GM12878 (cell line): Measurements from ENCODE around the gene PRCP. TPM values are rescaled to one million over a fixed set of nuclear protein-coding genes. Genes with fewer than 3 reads are reported as not detected.

Source experiments
- KLF5 ChIP-seq: fragments of 450-650 bp; IDR thresholded peaks from 2 replicates; pipeline ENCODE4 v1.6.1; 2014; ENCODE audit warnings: mild to moderate bottlenecking; ENCODE audit not compliant: partially characterized antibody
- MTA2 ChIP-seq: fragments of 450-650 bp; IDR thresholded peaks from 2 replicates; pipeline ENCODE4 v1.6.1; 2016; ENCODE audit warnings: low read depth, mild to moderate bottlenecking, moderate library complexity
- RBBP5 ChIP-seq: fragments of 200-600 bp; sonication (generic); conservative IDR thresholded peaks from 2 replicates; pipeline ENCODE4 v1.6.1; 2016
- USF1 ChIP-seq: IDR thresholded peaks from 2 replicates; pipeline ENCODE4 v1.6.1; 2011; ENCODE audit warnings: borderline replicate concordance, low read depth, mild to moderate bottlenecking, moderate library complexity, mixed read lengths, low read length; ENCODE audit not compliant: insufficient read depth; ENCODE audit errors: extremely low read length
- polyA plus RNA-seq, 11 experiments: library from polyadenylated mRNA; depleted of rRNA in 4 of 11; unstranded in 6 of 11; stranded (reverse) in 5 of 11; fragments of >200 nt; fragmentation: Nextera tagmentation in 4 of 11; fragmentation: Illumina TruSeq in 1 of 11; extraction: Ambion mirVana in 4 of 11; extraction: Trizol in 1 of 11; gene quantifications; 1 replicate in 1 of 11; 2 replicates in 10 of 11; pipeline versions ENCODE4 v1.2.1 to v1.2.3, GENCODE V29; 2011 to 2016; ENCODE audit warnings: inconsistent platforms in 2 of 11, missing spikeins in 2 of 11, low read depth in 1 of 11
- total RNA-seq, 4 experiments: library from RNA; depleted of rRNA in 3 of 4; stranded (reverse); fragments of >200 nt in 3 of 4; fragmentation: Illumina TruSeq in 1 of 4; extraction: Trizol in 1 of 4; gene quantifications; 2 replicates each; pipeline versions ENCODE4 v1.2.1 to v1.2.3, GENCODE V29; 2013 to 2021
- TF ChIP-seq, protein P1 (sequence below): fragments of 450-650 bp; IDR thresholded peaks from 2 replicates; pipeline ENCODE4 v1.6.1; 2017; ENCODE audit warnings: antibody characterized with exemption, mild to moderate bottlenecking, moderate library complexity
- TF ChIP-seq, protein P2 (sequence below): fragments of 450-650 bp; formaldehyde crosslinking; IDR thresholded peaks from 2 replicates; pipeline ENCODE4 v1.4.0; 2022; ENCODE audit warnings: mild to moderate bottlenecking, moderate library complexity
- TF ChIP-seq, protein P3 (sequence below): fragments of 150-350 bp; IDR thresholded peaks from 2 replicates; pipeline ENCODE4 v1.6.1; 2014; ENCODE audit warnings: mild to moderate bottlenecking, low read depth, low read length
- TF ChIP-seq, protein P4 (sequence below): fragments of 450-650 bp; IDR thresholded peaks from 2 replicates; pipeline ENCODE4 v1.6.1; 2017; ENCODE audit warnings: mild to moderate bottlenecking, low read depth, inconsistent platforms; ENCODE audit not compliant: poor library complexity, severe bottlenecking
- TF ChIP-seq, protein P5 (sequence below): fragments of 450-650 bp; IDR thresholded peaks from 2 replicates; pipeline ENCODE4 v1.6.1; 2018; ENCODE audit warnings: mild to moderate bottlenecking, low read depth, moderate library complexity; ENCODE audit not compliant: partially characterized antibody

The PRCP gene
- total and polyA plus RNA-seq, 10 of the 15 experiments (the other 5 are each of a cell fraction or from before 2014, with no cell fraction given): 14.9 to 43.6 (median 20.0) TPM

DNA sequence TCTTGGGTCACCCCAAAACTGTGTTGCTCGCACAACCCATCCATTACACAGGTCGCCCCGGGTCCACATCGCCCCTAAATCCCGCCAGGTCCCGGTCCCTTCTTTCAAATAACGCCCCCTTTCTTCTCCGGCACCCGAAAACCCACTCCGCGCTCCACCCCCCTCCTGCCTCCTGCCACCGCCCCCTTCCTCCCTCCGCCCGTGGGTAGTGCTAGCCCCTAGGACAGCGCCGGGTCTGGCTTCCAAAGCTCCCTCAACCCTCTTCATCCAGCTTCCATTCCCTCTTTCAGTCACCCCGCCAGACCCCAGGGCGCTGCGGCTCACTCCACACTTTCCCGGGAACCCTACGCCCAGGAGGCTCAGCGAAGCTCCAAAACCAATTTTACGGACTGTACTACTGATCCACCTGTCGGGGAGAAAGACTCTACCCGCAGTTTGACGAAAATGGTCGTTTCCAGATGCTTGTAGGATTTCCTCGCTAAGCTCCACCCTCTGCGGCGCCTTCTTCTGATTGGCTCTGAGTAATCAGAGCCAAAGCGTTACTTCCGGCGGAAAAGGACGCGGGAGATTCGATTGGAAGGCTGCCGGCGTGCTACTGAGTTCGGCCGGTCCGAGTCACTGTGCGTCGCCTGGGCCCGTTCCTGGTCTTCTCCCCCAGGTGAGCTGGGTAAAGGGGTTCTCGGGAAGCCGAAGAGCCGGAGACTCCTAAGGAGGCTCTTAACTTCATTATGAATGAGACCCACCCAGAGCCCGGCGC lies 1.1 kb upstream of the PRCP start, which contains the start of gene DDIAS (continued):
- TF ChIP-seq, protein P1, sequence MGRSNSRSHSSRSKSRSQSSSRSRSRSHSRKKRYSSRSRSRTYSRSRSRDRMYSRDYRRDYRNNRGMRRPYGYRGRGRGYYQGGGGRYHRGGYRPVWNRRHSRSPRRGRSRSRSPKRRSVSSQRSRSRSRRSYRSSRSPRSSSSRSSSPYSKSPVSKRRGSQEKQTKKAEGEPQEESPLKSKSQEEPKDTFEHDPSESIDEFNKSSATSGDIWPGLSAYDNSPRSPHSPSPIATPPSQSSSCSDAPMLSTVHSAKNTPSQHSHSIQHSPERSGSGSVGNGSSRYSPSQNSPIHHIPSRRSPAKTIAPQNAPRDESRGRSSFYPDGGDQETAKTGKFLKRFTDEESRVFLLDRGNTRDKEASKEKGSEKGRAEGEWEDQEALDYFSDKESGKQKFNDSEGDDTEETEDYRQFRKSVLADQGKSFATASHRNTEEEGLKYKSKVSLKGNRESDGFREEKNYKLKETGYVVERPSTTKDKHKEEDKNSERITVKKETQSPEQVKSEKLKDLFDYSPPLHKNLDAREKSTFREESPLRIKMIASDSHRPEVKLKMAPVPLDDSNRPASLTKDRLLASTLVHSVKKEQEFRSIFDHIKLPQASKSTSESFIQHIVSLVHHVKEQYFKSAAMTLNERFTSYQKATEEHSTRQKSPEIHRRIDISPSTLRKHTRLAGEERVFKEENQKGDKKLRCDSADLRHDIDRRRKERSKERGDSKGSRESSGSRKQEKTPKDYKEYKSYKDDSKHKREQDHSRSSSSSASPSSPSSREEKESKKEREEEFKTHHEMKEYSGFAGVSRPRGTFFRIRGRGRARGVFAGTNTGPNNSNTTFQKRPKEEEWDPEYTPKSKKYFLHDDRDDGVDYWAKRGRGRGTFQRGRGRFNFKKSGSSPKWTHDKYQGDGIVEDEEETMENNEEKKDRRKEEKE: peak; percentile 89
- TF ChIP-seq, protein P2, sequence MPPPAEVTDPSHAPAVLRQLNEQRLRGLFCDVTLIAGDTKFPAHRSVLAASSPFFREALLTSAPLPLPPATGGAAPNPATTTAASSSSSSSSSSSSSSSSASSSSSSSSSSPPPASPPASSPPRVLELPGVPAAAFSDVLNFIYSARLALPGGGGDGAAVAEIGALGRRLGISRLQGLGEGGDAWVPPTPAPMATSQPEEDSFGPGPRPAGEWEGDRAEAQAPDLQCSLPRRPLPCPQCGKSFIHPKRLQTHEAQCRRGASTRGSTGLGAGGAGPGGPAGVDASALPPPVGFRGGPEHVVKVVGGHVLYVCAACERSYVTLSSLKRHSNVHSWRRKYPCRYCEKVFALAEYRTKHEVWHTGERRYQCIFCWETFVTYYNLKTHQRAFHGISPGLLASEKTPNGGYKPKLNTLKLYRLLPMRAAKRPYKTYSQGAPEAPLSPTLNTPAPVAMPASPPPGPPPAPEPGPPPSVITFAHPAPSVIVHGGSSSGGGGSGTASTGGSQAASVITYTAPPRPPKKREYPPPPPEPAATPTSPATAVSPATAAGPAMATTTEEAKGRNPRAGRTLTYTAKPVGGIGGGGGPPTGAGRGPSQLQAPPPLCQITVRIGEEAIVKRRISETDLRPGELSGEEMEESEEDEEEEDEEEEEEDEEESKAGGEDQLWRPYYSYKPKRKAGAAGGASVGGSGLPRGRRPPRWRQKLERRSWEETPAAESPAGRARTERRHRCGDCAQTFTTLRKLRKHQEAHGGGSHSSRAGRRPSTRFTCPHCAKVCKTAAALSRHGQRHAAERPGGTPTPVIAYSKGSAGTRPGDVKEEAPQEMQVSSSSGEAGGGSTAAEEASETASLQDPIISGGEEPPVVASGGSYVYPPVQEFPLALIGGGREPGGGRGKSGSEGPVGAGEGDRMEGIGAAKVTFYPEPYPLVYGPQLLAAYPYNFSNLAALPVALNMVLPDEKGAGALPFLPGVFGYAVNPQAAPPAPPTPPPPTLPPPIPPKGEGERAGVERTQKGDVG: no peak
- TF ChIP-seq USF1 (no peak), RBBP5 (no peak), KLF5 (peak; percentile 98), MTA2 (peak; percentile 40; the same call in 1 of the 2 replicates)
- TF ChIP-seq, protein P3, sequence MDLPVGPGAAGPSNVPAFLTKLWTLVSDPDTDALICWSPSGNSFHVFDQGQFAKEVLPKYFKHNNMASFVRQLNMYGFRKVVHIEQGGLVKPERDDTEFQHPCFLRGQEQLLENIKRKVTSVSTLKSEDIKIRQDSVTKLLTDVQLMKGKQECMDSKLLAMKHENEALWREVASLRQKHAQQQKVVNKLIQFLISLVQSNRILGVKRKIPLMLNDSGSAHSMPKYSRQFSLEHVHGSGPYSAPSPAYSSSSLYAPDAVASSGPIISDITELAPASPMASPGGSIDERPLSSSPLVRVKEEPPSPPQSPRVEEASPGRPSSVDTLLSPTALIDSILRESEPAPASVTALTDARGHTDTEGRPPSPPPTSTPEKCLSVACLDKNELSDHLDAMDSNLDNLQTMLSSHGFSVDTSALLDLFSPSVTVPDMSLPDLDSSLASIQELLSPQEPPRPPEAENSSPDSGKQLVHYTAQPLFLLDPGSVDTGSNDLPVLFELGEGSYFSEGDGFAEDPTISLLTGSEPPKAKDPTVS: no peak
- TF ChIP-seq, protein P4, sequence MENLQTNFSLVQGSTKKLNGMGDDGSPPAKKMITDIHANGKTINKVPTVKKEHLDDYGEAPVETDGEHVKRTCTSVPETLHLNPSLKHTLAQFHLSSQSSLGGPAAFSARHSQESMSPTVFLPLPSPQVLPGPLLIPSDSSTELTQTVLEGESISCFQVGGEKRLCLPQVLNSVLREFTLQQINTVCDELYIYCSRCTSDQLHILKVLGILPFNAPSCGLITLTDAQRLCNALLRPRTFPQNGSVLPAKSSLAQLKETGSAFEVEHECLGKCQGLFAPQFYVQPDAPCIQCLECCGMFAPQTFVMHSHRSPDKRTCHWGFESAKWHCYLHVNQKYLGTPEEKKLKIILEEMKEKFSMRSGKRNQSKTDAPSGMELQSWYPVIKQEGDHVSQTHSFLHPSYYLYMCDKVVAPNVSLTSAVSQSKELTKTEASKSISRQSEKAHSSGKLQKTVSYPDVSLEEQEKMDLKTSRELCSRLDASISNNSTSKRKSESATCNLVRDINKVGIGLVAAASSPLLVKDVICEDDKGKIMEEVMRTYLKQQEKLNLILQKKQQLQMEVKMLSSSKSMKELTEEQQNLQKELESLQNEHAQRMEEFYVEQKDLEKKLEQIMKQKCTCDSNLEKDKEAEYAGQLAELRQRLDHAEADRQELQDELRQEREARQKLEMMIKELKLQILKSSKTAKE: peak; percentile 93
- TF ChIP-seq, protein P5, sequence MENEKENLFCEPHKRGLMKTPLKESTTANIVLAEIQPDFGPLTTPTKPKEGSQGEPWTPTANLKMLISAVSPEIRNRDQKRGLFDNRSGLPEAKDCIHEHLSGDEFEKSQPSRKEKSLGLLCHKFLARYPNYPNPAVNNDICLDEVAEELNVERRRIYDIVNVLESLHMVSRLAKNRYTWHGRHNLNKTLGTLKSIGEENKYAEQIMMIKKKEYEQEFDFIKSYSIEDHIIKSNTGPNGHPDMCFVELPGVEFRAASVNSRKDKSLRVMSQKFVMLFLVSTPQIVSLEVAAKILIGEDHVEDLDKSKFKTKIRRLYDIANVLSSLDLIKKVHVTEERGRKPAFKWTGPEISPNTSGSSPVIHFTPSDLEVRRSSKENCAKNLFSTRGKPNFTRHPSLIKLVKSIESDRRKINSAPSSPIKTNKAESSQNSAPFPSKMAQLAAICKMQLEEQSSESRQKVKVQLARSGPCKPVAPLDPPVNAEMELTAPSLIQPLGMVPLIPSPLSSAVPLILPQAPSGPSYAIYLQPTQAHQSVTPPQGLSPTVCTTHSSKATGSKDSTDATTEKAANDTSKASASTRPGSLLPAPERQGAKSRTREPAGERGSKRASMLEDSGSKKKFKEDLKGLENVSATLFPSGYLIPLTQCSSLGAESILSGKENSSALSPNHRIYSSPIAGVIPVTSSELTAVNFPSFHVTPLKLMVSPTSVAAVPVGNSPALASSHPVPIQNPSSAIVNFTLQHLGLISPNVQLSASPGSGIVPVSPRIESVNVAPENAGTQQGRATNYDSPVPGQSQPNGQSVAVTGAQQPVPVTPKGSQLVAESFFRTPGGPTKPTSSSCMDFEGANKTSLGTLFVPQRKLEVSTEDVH: peak; percentile 81
